K562 (cell line): ENCODE data around the gene MCCC2. TPM values are rescaled to one million over a fixed set of nuclear protein-coding genes. Genes with fewer than 3 reads are reported as not detected.

Experiments
- FOXK2 ChIP-seq, 2 experiments: fragments of 450-650 bp; IDR thresholded peaks in 1 of 2; conservative IDR thresholded peaks in 1 of 2; 2 replicates each; pipeline ENCODE4 v1.6.1; 2016; ENCODE audit warnings: low read depth in 2 of 2, mild to moderate bottlenecking in 1 of 2
- HDAC2 ChIP-seq: fragments of 450-650 bp; IDR thresholded peaks from 2 replicates; pipeline ENCODE4 v1.6.1; 2016; ENCODE audit warnings: mild to moderate bottlenecking
- POLR2B ChIP-seq: fragments of 450-650 bp; IDR thresholded peaks from 2 replicates; pipeline ENCODE4 v1.6.1; 2018; ENCODE audit warnings: low read depth; ENCODE audit not compliant: partially characterized antibody
- PURB ChIP-seq: sonication (generic); formaldehyde crosslinking; IDR thresholded peaks from 2 replicates; pipeline ENCODE4 v1.9.0; 2021; ENCODE audit warnings: low read depth, mild to moderate bottlenecking, missing genetic modification reagents
- STAT5A ChIP-seq: IDR thresholded peaks from 2 replicates; pipeline ENCODE4 v1.6.1; 2012; ENCODE audit warnings: low read length, inconsistent platforms, borderline replicate concordance
- TAF1 ChIP-seq: IDR thresholded peaks from 2 replicates; pipeline ENCODE4 v1.6.1; 2011; ENCODE audit warnings: mild to moderate bottlenecking, low read length, moderate library complexity; ENCODE audit not compliant: insufficient read depth, control insufficient read depth, severe bottlenecking; ENCODE audit errors: extremely low read depth
- TARDBP ChIP-seq: fragments of 450-650 bp; IDR thresholded peaks from 2 replicates; pipeline ENCODE4 v1.6.1; 2016
- ZKSCAN3 ChIP-seq: fragments of 250-450 bp; sonication (Bioruptor Pico); IDR thresholded peaks from 2 replicates; pipeline ENCODE4 v1.4.0; 2020
- ZNF644 ChIP-seq: fragments of 200-800 bp; sonication (Bioruptor generic); IDR thresholded peaks from 2 replicates; pipeline ENCODE4 v1.6.1; 2016; ENCODE audit warnings: low read depth, missing genetic modification characterization, missing compliant biosample characterization
- ZNF780A ChIP-seq: fragments of 250-450 bp; sonication (Bioruptor Pico); IDR thresholded peaks from 2 replicates; pipeline ENCODE4 v1.5.0; 2021; ENCODE audit warnings: mild to moderate bottlenecking
- polyA plus RNA-seq, 8 experiments: library from polyadenylated mRNA; depleted of rRNA in 4 of 8; stranded (reverse) in 5 of 8; unstranded in 3 of 8; fragments of >200 nt; fragmentation: Nextera tagmentation in 2 of 8; fragmentation: Illumina TruSeq in 1 of 8; extraction: Ambion mirVana in 2 of 8; extraction: Trizol in 1 of 8; gene quantifications; 2 replicates each; pipeline versions ENCODE4 v1.2.1 to v1.2.3, GENCODE V29; 2011 to 2014; ENCODE audit warnings: inconsistent platforms in 1 of 8, missing spikeins in 1 of 8
- total RNA-seq, 7 experiments: library from RNA; depleted of rRNA in 6 of 7; stranded (reverse); fragments of >200 nt in 6 of 7; fragmentation: Illumina TruSeq in 2 of 7; extraction: Trizol in 2 of 7; gene quantifications; 2 replicates each; pipeline versions ENCODE4 v1.2.1 to v1.2.3, GENCODE V29; 2011 to 2021; ENCODE audit warnings: low replicate concordance in 1 of 7
- TF ChIP-seq, protein P1 (sequence below): sonication (generic); formaldehyde crosslinking; IDR thresholded peaks from 2 replicates; pipeline ENCODE4 v1.8.0; 2022; ENCODE audit warnings: mild to moderate bottlenecking, missing genetic modification reagents, borderline replicate concordance
- TF ChIP-seq, protein P2 (sequence below): fragments of 200-800 bp; sonication (Bioruptor generic); IDR thresholded peaks from 2 replicates; pipeline ENCODE4 v1.6.1; 2016; ENCODE audit warnings: missing genetic modification characterization, missing compliant biosample characterization
- TF ChIP-seq, protein P3 (sequence below): fragments of 450-650 bp; IDR thresholded peaks from 2 replicates; pipeline ENCODE4 v1.6.1; 2018; ENCODE audit not compliant: partially characterized antibody

The MCCC2 gene
- total and polyA plus RNA-seq, 9 of the 15 experiments (the other 6 are each of a cell fraction or from before 2014, with no cell fraction given): 17.1 to 77.9 (median 52.5) TPM

DNA sequence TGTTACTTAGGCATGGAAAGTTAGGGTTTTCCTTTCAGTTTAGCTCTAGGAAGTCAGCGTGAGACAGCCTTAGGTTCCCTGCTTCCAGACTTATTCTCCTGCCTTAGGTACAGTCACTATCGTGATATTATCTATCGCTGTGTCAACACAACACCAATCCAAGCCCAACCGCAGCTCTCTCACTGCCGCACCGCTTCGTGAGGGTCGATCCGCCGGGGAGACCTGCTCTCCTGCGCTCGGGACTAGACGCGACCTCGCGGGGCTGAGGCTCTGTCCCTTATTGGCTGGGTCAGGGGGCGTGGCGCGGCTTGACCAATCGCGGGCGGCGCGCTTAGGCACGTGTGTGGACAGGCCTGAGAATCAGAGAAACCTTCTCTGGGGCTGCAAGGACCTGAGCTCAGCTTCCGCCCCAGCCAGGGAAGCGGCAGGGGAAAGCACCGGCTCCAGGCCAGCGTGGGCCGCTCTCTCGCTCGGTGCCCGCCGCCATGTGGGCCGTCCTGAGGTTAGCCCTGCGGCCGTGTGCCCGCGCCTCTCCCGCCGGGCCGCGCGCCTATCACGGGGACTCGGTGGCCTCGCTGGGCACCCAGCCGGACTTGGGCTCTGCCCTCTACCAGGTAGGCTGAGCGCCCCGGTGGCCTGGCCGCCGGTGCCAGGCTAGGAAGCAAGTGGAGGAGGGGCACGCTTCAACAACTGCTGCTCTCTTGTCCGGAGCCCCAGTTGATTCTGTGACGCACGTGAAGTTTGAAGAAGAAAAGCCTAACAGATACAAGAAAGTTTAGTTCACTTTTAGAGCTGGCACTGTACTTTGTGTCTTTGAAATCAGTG lies at the start of gene MCCC2 (continued):
- TF ChIP-seq, protein P1, sequence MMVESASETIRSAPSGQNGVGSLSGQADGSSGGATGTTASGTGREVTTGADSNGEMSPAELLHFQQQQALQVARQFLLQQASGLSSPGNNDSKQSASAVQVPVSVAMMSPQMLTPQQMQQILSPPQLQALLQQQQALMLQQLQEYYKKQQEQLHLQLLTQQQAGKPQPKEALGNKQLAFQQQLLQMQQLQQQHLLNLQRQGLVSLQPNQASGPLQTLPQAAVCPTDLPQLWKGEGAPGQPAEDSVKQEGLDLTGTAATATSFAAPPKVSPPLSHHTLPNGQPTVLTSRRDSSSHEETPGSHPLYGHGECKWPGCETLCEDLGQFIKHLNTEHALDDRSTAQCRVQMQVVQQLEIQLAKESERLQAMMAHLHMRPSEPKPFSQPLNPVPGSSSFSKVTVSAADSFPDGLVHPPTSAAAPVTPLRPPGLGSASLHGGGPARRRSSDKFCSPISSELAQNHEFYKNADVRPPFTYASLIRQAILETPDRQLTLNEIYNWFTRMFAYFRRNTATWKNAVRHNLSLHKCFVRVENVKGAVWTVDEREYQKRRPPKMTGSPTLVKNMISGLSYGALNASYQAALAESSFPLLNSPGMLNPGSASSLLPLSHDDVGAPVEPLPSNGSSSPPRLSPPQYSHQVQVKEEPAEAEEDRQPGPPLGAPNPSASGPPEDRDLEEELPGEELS (CRISPR knock-in tag): no peak
- TF ChIP-seq, protein P2, sequence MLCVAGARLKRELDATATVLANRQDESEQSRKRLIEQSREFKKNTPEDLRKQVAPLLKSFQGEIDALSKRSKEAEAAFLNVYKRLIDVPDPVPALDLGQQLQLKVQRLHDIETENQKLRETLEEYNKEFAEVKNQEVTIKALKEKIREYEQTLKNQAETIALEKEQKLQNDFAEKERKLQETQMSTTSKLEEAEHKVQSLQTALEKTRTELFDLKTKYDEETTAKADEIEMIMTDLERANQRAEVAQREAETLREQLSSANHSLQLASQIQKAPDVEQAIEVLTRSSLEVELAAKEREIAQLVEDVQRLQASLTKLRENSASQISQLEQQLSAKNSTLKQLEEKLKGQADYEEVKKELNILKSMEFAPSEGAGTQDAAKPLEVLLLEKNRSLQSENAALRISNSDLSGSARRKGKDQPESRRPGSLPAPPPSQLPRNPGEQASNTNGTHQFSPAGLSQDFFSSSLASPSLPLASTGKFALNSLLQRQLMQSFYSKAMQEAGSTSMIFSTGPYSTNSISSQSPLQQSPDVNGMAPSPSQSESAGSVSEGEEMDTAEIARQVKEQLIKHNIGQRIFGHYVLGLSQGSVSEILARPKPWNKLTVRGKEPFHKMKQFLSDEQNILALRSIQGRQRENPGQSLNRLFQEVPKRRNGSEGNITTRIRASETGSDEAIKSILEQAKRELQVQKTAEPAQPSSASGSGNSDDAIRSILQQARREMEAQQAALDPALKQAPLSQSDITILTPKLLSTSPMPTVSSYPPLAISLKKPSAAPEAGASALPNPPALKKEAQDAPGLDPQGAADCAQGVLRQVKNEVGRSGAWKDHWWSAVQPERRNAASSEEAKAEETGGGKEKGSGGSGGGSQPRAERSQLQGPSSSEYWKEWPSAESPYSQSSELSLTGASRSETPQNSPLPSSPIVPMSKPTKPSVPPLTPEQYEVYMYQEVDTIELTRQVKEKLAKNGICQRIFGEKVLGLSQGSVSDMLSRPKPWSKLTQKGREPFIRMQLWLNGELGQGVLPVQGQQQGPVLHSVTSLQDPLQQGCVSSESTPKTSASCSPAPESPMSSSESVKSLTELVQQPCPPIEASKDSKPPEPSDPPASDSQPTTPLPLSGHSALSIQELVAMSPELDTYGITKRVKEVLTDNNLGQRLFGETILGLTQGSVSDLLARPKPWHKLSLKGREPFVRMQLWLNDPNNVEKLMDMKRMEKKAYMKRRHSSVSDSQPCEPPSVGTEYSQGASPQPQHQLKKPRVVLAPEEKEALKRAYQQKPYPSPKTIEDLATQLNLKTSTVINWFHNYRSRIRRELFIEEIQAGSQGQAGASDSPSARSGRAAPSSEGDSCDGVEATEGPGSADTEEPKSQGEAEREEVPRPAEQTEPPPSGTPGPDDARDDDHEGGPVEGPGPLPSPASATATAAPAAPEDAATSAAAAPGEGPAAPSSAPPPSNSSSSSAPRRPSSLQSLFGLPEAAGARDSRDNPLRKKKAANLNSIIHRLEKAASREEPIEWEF (CRISPR knock-in tag): no peak
- TF ChIP-seq STAT5A (no peak), ZNF780A (CRISPR knock-in tag) (no peak), ZKSCAN3 (CRISPR knock-in tag) (no peak), ZNF644 (tag) (no peak), HDAC2 (peak; percentile 84; the same call in 1 of the 2 replicates), PURB (CRISPR knock-in tag) (no peak), TAF1 (peak; percentile 80), POLR2B (peak; percentile 78), FOXK2 (conservative IDR thresholded peaks at IDR 0.05 in 1 of 2, IDR thresholded peaks at IDR 0.05 in 1 of 2; ENCODE audit: low read depth in 2 of 2) (peak; percentile 26 to 65; a peak in 3 of 4 replicates), TARDBP (no peak)
- TF ChIP-seq, protein P3, sequence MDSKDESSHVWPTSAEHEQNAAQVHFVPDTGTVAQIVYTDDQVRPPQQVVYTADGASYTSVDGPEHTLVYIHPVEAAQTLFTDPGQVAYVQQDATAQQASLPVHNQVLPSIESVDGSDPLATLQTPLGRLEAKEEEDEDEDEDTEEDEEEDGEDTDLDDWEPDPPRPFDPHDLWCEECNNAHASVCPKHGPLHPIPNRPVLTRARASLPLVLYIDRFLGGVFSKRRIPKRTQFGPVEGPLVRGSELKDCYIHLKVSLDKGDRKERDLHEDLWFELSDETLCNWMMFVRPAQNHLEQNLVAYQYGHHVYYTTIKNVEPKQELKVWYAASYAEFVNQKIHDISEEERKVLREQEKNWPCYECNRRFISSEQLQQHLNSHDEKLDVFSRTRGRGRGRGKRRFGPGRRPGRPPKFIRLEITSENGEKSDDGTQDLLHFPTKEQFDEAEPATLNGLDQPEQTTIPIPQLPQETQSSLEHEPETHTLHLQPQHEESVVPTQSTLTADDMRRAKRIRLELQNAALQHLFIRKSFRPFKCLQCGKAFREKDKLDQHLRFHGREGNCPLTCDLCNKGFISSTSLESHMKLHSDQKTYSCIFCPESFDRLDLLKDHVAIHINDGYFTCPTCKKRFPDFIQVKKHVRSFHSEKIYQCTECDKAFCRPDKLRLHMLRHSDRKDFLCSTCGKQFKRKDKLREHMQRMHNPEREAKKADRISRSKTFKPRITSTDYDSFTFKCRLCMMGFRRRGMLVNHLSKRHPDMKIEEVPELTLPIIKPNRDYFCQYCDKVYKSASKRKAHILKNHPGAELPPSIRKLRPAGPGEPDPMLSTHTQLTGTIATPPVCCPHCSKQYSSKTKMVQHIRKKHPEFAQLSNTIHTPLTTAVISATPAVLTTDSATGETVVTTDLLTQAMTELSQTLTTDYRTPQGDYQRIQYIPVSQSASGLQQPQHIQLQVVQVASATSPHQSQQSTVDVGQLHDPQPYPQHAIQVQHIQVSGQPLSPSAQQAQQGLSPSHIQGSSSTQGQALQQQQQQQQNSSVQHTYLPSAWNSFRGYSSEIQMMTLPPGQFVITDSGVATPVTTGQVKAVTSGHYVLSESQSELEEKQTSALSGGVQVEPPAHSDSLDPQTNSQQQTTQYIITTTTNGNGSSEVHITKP: no peak
